GM21447 (cell line): ENCODE measurements around the gene LRRC4.

Source experiments
- ATAC-seq: cut with Tn5 transposase; IDR thresholded peaks from one replicate; pipeline ENCODE4 v1.9.1; 2021; ENCODE audit not compliant: unreplicated experiment

LRRC4 gene, protein sequence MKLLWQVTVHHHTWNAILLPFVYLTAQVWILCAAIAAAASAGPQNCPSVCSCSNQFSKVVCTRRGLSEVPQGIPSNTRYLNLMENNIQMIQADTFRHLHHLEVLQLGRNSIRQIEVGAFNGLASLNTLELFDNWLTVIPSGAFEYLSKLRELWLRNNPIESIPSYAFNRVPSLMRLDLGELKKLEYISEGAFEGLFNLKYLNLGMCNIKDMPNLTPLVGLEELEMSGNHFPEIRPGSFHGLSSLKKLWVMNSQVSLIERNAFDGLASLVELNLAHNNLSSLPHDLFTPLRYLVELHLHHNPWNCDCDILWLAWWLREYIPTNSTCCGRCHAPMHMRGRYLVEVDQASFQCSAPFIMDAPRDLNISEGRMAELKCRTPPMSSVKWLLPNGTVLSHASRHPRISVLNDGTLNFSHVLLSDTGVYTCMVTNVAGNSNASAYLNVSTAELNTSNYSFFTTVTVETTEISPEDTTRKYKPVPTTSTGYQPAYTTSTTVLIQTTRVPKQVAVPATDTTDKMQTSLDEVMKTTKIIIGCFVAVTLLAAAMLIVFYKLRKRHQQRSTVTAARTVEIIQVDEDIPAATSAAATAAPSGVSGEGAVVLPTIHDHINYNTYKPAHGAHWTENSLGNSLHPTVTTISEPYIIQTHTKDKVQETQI

DNA sequence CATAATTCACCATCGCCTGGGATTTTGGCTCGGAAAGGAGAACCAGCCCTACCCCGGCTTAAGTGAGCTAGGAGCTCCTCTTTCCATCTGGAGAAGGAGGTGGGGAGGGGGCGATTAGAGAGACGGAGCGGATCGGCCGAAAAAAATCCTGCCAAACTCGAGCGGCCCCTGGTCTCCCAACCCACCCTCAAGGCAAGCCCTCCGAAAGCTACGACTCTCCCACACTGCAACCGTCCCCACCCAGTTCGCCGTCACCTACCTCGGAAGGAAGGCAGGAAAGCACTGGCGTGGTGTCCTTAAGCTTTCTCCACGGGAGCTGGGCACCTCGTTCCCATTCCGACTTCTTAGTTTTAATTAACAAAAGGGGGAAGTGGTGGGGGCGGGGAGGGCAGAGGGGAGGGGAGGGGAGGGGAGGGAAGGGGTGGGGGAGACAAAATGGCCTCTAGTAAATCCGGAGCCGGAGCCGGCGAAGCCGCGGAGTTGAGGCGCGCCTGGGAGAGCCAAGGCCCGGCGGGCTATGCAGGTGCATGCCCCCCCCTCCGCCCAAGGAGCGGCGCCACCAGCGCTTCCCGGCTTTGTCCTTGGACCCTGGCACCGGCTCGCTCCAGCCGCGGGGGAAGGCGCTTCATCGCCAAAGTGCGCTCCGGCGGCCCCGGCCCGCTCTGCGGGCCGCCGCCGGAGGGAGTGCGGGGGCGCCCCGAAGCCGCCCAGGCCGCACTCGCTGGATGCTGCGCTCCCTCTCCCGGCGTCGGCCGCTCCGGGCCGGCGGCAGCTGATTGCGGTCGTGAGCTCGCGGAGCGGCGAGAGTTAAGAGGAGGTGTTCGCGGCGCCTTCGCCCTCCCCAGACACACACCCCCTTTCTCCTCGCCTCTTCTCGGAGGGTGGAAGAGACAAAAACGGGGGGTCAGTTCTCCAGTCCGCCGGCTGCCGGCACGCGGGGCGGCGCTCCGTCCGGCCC is at the start of gene LRRC4:
LRRC4 (minus strand) TSS at position 784 of the 958 bp plus-strand sequence. CDS start 797 bp downstream, outside the sequence.
- peak; percentile 41 for ATAC-seq

DNA sequence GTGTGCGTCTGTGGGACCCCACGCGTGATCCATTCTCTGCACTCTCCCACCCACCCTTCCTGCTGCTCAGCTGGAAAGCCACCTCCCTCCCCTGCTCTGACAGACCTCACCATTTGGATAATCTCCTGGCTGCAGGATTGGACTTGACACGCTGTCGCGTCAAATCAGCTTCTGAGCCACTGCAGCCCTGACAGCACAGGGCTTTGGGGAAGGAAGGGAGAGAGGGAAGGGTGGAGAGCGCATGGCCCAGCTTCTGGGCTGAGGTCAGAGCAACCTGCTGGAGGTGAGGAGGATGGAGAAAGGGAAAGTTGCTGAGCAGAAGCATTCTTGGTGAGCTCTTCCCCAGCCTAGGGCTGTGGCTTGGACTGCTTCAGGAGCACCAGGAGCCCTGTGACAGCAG is 48.9 kb upstream of the LRRC4 start:
- ATAC-seq: no peak

DNA sequence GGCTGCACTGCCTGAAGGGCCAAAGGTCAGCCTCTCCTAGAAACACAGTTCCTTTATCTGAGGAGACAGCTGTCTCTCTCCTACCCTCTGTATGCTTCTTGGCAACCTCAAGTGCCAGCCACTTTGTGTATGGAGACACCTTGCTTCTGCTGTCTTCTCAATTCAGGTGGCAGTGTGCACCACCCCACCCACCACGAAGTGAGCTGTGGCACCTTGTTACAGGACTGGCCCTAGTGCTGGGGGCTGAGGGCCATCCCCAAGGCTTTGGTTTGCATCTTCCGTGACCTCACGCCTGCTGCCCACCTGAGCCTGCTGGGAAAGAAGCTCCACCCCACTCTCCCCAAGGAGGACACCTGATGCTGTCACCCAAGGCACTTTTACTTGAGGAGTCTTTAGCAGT is 47.1 kb upstream of the LRRC4 start:
- no peak for ATAC-seq

DNA sequence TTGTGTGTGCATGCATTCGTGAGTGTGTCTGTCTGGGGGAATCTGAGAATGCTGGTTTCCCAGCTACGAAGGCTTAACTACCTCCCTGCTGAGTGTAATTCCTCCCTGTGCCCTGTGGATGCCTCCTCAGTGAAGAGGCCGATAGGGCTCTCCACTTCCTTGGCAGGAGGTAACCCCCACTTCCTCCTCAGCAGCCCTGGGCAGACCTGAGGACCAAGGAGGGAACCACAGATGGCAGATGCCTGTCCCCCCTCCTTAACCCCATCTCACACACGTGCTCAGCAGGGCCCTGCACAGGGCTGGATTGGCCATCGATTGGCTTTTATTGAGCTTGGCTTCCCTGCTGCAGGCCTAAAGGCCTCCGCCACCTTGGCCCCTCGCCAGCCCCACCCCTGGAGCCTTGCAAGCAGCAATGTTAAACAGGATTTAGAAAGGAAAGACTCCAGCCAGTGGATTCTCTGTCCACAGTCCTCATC is 45.6 kb upstream of the LRRC4 start:
- no peak for ATAC-seq

DNA sequence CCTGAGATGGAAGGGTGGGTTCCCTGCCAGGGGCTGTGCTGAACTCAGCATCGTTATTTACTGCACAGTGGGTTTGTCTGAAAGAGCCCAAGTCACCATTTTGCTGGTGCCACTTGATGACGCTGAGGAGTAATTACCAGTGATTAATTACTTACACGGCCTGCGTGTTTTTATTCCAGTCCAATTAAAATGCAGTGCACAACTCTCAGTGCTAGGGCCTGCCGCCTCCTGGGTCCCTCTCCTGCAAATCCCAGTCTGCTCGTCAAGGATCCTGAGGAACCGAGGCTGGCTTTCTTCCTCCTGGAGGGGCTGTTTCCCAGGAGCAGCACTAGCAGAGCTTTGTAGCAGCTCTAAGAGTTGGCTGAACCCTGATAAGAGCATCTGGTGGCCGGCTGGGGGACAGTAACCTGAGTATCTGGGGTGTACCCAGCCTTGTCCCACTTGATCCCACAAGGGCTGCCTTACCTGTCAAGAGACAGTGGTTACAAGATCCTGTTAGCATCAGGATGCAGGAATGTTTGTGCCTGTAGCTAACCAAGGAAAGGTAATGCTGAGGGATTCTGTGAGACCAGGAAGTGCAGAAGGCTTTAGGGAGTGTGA is 45.1 kb upstream of the LRRC4 start:
- no peak for ATAC-seq

DNA sequence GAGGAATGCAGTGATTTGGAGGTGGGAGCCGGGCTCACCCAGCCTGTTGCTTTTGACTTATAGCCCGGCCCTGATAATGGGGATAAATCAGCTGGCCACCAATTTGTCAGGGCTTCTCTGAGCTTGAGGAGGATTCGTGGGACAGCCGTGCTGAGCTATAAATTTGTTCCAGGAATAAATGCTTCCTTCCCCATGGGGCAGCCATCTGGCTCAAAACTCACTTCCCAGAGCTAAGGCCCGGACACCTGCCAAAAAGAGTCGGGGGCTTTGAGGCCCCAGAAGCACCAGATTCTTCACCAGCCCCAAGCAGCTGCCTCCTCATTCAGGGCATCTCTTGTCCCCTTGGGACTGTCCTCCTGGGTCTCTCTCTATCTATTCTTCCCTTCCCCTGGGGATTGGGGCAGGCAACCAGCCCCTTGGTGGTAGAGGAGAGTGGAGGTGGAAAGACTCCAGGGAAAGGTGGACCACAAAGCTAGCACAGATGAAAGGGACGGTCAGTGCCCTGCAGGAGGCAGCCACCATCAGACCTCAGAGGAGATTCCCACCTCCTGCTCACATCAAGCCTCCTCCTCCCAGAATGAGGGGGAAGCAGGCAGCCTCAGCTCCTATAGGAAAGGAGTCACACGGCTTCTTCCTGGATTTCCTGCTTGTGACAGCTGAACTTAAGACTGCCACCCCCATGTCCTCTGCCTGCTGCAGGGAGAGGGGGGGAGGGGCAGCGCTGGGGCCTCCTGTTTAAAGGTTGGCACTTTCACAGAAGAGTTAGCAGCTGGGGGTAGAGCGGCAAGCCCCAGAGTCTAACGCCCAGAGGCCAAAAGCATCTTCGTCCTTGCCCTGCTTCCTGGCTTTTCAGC is 44.2 kb upstream of the LRRC4 start:
- no peak for ATAC-seq

DNA sequence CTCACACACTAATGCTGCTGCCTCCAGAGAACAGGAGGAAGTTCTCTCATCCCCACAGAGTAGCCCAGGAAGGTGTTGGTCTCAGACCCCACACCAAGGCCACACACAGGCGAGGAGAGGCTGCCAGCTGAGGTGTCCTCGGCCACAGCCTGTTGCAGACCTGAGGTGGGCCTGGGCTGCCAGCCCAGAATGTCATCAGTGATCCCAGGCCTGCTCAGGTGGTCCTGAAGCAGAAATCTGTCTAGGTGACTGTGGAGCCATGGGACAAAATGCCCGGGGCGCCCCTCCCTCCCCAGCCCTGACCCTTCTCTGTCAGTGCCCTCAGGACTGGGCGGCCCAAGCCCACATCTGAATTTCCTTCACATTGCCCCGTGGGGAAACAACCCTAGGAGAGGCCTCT is 43.5 kb upstream of the LRRC4 start:
- no peak for ATAC-seq

DNA sequence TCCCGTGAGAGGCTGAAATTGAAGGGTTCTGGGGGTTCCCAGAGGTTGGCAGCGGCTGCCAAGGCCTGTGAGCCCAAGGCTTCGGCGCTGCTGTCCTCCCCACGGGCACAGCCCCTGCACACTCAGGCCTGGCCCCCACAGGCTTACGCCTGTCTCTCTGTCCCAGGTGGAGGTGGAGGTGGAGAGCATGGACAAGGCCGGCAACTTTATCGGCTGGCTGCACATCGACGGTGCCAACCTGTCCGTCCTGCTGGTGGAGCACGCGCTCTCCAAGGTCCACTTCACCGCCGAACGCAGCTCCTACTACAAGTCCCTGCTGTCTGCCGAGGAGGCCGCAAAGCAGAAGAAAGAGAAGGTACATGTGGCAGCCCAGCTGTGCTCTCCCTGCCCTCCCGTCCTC is 43.1 kb upstream of the LRRC4 start:
- no peak for ATAC-seq

DNA sequence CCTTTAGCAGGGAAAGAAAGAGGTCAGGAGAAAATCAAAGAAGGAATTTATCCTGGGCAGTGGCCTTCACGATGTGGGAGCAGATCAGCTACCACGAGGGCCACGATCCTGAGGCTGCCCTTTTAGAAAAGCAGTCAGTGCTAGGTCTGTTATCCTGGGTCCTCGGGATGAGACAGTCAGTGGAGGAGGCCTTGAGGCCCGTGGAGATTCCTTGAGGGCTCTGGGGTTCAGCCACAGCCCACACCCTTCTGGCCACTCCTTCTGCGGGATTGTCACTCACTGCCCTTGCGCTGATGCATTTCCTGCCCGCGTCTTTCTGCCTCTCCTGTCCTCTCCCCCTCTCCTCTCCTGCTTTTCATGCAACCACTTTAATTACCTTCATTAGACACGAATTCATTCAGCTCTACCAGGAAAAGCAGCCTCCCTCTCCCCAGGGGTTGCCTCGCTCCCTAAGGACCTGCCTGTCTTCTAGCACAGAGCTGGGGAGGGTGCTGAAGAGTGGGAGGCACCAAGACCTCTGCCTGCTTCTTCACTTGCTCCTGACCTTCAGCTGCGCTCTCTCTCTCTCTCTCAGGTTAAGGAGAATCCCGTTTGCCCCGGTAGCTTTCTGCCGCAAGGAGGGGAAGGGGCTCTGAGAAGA is 42.6 kb upstream of the LRRC4 start:
- ATAC-seq: no peak

DNA sequence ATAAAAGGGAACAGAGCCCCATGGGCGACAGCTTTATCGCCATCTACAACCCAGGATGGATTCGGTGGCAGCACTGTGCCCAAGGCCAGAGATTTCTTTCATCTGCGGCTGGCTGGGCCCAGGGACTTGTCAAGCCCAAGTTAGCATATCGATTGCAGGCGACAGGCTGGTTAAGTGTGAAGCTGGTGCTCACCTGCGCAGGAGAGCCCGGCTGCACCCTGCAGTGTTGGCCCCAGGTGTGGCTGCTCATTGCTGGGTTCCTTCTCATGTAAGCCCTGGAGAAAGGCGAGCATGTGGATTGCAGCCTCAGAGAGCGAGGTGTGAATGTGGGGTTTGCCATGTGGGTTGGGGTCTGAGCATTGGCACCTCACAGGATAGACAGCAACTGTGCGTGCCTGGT is 40.6 kb upstream of the LRRC4 start:
- no peak for ATAC-seq

DNA sequence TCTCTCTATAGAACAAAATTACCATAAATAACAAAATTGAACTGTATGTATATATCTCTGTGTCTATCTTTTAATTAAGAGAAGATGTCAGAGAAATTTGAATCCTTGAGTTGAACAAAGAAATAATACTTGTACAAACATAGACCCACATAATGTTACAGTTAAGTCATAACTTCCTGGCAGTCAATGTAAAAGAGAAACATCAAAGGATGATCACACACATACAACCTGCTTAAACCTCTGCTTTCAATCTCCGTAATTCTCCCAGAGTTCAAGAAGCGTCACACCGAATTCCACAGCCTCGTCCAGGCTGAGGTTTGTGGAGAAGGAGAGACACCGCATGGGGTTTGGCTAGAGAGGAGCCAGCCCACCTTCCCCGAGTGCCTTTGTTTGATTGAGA is 40.1 kb upstream of the LRRC4 start:
- no peak for ATAC-seq

DNA sequence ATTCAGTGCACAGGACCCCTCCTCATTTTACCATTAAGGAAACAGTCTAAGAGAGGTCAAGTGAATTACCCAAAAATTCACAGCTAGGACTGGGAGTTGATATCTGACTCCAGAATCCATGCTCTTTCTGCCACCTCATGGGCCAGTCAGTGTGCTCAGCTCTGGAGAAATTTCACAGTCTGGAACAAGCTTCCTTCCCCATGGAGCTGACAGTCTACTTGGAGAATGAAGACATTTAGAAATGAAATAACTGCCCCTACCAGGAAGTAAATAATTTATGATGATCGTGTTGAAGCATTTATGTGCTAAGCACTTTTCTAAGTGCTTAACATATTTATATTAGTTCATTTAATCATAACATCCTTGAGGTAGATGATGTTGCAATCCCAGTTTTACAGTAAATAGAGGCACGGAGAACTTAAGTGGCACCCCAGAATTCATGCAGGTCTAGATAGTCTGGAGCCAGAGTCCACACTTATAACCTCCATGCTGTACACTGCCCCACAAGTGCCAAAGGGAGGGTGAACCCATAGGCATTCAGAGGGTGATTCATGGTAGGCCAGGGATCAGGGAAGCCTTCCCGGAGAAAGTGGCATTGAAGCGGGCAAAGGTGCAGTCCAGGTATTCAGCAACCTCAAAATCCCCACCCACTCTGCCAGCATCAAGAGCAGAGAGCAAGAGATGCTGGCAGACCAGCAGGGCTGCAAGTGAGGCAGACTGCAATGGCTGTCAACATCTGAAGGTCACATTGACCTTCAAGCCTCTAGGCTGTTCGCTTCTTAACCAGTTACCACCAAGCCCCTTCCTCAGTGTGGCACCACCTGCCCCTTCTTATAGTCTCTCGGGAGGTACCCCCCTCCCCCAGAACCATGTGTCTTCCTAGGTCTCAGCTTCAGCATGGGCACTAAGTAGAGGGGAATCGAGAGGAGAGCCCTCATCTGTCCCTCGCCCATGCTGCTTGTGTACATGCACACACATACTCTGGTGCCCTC is 38.4 kb upstream of the LRRC4 start:
- no peak for ATAC-seq

DNA sequence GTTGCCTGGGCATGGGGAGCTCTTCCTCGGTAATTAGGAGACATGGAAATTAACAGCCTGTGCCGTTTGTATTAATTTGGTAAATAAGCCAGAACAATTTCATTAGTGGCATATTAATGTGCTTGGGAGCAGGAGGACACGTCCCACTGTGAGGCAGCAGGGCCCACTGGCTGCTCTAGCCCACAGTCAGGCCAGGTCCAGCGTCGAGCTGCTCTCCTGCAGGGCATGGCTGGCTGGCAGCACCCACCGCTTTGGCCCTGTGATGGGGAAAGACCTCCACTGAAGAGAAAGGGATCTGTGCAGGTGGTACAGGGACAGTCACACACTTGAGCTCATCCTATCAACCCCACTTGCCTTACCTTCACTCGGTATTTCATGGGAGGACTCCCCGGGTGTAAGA is 37.5 kb upstream of the LRRC4 start:
- no peak for ATAC-seq

DNA sequence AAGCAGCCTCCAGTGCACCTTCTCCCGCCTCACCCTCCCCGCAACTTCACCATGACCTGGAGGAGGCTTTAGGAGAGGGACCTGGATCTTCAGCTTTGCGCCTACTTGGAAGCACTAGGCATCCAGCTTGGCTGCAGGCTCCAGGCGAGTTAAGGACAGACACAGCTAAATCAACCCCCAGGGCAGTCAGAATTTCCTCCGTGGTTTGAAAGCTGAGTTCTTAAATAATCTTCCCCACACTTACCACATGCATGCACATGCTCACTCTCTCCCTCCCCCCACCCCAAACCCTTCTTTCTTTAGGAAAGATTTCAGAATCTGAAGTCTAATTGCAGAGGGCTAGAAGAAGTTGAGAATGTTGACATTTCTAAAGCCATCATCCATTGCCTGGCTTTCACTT is 36.7 kb upstream of the LRRC4 start:
- no peak for ATAC-seq

DNA sequence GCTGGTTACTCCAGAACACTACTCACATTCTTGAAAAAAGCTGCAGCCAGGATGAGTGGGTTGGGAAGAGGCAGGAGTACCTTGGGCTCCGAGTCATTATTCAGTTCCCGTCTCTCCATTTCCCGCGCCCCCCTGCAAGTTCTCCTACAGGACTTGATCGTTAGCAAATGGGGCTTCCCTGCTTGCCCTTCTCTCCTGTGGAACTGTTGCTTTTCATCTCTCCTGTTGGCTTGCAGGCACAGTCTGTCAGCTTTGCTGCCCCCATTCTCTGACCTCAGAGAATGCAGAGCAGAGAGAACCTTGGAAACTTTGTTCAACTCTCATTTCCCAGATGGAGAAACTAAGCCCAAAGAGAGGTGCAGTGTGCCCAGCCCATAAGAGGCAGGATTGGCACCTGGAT is 35.6 kb upstream of the LRRC4 start:
- ATAC-seq: no peak

DNA sequence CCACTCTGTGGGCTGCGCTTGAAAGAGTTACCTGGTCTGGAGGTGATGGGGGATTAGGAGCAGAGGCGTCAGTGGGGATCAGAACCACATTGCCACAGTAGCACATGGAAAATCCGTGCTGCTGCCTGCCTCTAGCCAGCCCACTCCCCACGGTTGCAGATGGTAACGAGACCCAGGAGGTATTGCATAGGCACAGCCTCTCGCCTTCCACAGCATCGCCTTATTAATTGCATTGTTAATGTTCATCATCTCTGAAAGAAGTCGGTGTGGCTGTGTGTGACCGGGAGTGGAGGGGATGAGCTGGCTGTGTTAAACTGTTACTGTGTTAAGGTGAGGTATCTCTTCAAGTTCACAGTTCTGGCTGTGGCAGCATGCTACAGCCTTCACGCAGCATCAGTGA is 35.2 kb upstream of the LRRC4 start:
- no peak for ATAC-seq

DNA sequence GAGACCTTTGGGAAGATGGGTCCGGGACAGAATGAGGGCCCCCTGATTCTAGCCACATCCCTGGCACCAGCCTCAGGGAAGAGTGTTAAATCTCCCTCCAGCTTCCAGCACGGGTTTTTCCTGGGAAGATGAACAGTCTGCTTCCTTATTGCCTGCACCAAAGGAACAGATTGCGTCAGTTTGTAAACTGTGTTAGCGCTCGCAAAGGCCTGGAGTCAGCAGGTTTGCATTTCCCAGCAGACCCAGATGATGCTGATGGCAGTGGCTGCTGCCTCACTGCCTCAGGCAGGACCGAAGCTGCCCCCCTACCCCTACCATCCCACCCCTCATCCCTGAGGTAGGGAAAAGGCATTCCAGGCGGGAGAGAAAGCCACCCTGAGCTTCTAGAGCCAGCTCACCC is 34.6 kb upstream of the LRRC4 start:
- ATAC-seq: no peak

DNA sequence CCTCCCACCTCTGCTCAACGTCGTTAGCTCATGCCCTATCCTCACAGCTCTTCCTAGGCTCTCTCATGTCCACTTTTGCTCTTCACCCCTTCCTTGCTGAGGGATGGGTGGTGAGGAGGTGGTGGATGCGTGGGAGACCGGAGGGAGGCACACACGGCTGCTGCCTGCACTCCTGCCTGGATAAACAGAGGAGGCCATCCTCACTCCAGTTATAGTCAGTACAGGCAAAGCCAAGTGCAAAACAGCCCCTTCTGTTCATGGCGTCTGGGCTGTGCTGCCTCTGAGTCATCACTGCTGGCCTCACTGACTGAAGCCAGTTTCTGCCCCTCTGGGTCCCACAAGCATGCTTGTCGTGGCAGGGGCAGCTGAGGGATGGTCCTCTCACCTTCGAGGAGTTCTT is 31.9 kb upstream of the LRRC4 start:
- ATAC-seq: no peak
